ENCODE measurements around the gene TENT5C.
A peak's percentile ranks its signal among the peaks of the same experiment; 100 is the strongest.

The TENT5C gene

GRCh38 chr1:117594261-117594990 is 11.4 kb upstream of the TENT5C start:
- no peak for FAIRE-seq

DNA sequence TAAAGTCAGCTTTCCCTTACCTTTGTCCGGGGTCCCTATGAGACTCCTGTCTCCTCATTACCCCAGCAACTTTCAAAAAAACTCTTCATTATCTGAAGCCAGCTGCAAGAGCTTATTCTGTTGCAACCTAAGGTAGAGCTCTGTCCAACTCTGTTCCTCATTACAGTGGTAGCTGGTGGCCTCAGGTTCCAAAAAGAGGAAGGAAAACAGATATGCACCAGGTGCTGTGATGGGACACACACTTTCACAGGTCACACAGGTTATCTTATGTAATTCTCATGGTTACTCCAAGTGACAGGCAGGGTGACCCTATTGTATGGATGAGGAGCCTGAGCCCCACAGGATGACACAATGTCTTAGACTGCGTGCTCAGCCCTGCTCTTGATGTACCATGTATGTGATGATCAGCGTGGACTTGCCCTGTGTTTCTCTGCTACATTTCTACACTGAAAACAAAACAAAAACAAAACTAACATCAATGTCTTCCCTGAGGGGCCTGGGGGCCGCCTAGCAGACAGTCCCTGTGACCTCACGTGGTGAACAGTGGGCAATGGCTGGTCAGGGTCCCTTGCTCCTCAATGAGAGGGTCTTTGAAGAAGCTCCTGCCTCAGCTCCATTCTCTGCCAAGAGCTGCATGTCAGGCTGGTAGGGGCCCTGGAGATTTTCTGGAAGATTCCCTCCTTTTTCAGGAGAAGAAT is 9.7 kb upstream of the TENT5C start:
- no peak for FAIRE-seq

GRCh38 chr1:117598489-117598888 is 7.4 kb upstream of the TENT5C start:
- no peak for FAIRE-seq

DNA sequence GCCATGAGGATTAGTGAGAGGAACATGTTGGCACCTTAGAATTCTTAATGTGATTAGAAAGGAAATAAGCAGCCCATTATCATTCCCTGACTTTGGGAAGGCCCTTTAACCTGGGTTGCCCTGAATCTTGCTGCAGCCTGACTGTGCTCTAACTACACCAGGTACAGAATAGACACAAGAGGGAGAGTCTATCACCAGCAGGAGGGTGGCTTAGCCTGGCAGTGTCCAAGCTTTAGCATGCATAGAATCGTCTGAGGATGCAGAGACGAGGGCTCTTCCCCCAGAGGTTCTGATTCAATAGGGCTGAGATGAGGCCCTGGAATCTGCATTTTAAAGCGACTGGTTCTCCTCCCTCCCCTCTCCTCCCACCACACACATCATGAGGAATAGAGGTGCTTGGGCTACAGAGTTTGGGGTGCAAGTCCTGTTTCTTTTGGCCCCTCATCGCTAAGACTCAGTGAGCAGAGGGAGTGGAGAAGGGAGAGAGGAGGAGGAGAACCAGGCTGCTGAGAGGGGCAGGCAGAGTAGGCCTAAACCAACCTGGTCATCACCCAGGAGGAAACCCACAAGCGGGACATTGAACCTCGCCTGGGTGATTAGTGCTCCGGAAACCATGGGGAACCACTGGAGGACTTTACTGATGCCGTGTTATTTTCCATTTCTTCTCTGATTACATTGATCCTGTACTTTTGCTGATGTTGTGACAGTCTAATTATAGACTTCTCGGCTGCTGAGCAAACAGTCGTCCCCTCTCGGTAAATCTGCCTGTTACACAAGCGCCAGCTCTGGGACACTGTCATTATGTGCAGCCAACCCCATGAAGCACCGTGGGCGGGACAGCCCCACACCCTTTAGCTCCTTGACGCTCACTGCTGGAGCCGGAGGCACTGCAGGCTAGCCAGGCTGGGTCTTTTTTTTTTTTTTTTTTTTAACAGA is 6.3 kb upstream of the TENT5C start:
- FAIRE-seq: peak; percentile 56

DNA sequence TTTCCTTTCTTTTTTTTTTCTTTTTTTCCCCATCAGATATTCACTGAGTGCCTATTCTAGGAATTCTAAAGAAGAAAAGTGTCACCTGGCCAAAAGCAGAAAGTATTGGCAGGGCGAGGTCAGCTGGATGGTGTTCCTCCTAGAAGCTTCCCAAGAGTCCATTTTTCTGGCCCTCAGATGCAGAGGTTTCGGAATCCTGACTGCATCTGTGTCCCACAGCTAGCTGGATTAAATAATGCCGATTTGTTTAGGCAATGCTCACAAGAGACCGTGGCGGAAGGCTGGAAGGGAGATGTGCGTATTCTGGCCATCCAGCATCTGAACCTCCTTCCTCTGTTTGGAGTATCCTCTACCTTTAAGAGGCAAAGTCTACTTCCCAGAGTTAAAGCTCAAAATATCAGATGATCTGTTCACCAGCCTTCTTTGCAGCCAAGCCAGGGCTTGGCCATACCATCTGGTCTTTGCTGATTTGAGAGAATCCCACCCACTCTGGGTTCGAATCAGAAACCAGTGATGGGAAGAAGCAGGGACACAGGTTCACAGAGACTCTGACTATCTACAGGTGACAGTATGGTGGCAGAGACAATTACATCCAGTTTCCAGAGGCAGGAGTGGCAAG is 5.4 kb upstream of the TENT5C start:
- FAIRE-seq: no peak

DNA sequence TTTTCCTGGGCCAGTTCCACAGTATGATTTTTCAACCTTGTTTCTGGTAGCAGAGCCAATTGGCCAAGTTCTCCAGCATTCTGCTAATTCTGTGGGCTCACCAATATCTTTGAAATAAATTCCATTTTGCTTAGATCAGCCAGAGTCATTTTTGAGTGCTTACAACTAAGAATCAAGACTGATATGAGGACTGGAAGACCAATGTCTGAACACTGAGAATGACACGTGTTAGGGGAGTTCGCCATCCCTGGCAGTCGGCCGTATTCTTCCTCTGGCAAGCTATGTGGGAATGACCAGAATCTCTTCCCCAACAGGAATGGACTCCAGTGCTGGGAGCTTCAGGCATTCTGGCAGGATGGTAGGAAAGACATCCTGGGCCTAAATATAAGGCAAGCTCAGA is 4.9 kb upstream of the TENT5C start:
- FAIRE-seq: no peak

GRCh38 chr1:117602862-117603261 is 3.0 kb upstream of the TENT5C start:
- no peak for FAIRE-seq

DNA sequence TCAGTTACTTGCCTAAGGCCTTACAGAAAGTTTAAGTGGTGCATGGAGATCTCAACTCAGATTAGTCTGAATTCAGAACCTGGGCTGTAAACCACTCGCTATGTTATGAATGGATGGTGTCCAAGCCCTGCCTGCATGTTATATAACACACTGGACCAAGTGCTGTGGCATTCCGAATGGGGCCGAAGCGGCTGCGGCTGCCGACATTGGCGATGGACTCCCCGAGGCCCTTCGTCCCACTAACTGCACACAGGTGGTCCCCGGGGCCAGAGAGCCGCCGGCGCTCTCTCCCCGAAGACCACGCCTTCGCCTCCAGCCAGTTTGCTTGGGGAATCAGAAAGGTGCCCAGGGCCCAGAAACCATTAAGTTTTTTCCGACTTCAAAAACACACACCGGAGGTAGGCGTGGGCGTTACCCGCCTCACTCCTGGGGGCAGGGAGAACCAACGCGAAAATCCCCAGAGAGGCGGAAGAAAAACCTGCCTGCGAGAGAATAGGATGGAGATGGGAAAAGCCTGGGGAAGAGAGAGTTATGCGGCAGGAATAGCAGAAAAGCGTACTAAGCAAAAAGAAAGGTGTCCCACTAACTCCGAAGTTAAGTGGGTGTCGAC is 579 bp upstream of the TENT5C start:
- FAIRE-seq: no peak

- no peak for FAIRE-seq
Observed at GRCh38 chr1:117606649-117607430, 992 bp downstream of the TENT5C start.

DNA sequence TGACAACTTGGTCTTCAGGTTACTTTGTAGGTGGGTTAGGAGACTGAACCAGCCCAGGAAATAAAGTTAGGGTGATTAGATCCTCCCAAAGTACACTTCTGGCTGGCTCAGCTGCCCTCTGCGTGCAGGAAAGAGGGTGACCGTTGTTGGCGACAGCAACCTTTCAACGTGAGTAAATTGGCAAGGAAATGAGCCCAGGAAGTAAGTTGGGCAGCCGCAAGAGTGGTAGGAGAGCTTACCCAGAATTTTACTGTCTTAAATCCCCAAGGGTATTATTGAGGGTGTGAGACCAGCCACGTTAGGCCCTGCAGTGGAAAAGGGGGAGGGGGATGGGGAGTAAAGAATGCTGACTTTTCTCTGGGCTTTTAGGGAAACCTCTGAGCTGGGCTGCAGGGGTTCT is 1.6 kb downstream of the TENT5C start:
- no peak for FAIRE-seq

DNA sequence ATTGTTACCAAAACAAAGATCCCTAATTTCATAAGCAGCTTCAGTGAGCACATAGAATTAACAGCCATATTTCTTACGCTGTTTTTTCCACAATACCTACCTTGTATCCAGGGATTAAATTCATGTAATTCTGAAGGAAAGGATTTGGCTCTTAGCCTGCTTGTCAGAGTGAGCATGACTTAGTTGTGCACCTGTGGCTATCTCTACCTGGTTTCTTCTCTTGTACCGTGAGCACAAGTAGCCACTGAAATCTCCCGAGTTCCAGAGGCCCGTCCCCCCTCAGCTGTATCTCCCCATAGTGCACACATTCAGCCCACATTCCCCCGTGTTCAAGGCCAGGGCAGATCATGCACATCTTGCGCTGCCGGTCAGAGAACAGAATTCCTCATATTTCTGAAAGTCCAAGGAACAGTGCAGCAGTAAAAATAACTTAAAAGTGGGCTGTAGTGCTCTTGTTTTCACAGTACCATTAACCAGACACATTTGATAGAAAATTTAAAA is 2.3 kb downstream of the TENT5C start:
- FAIRE-seq: no peak

GRCh38 chr1:117608758-117609157 is 2.9 kb downstream of the TENT5C start:
- FAIRE-seq: no peak

GRCh38 chr1:117609471-117609911 is 3.6 kb downstream of the TENT5C start:
- FAIRE-seq: no peak

DNA sequence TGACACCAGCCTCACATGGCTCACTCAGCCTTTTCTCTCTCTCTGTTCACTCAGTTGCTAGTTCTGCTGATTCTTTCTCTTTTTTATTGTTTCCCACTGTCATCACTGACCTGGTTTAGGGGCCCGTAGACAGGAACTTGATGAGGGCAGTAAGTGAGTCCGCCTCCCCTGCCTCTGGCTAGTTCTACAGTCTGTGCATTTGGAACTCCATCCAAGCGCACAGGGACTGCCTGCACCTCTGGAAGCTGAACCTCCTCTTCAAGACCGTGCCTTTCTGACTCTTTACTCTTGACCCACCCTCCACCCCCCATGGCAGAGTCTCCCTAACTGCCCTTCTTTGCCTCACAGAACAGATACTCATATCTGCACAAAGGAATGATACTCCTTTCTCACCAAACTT is 4.2 kb downstream of the TENT5C start:
- FAIRE-seq: no peak

- FAIRE-seq: no peak
Observed at GRCh38 chr1:117611121-117611601, 5.3 kb downstream of the TENT5C start.

GRCh38 chr1:117611894-117612483 is 6.1 kb downstream of the TENT5C start:
- FAIRE-seq: no peak

DNA sequence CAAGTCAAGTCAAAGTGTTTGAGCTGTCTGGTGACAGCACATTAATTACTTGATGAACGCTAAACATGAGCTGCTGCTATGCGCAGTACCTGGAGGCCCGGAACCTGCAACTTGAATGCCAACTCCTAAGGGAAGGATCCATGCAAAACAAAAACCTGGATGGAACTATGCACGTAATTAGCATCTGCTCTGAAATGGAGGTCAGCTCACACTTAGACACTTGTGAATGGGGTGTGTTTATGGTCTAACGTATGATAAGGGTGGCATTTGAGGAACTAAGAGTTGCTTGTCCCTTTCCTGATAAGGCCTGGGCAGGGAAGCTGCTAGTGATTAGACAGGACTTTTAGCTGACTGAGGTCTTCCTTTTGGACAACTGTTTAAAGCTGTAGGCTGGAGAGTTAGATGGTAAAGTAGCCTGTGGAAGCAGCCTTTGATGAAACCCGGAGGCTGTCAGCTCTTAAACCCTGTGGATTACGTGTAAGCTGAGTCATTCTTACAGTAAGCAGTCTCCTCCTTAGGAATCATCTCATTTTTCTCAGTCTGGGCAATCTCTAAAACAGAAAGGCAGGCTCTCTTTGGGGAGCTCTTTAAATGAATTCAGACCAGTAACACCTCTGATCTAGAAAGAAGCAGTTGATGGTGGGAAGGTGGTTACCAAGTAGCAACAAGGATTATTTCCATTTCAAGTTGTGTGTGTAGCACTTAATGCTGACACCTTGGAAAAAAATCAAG is 6.8 kb downstream of the TENT5C start:
- peak; percentile 78 for FAIRE-seq

DNA sequence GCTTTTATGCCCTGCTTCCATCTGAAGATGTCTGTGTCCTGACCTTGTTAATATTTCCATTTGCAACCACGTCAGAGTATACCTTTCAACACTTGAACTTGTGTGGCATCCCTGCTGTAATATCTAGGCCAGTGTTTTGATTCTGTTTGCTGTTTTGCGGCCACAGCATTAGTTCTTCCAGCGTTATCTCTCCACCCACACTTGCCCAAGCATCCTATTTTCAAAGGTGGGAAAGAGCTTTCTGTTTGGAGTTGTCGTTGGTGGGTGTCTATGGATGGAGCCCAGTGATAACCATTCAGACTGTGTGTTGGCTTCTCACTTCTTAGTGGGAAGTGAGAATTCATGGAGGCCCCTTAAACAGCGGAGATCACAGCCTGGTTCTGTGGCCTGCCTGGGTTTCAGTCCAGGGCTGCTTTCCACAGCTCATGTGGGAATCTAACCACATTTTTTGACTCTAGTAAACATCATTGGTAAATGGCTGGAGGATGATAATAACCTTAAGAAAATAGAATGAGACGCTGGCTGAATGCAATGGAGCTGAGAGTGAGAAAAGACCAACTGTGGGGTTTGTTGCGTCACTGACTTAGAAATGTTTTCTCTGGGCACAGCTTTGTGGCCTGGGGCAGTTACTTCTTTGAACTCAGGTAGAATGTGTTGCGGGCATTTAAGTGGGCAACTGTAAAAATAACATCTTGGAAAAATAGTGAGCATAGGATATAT is 7.6 kb downstream of the TENT5C start:
- no peak for FAIRE-seq

DNA sequence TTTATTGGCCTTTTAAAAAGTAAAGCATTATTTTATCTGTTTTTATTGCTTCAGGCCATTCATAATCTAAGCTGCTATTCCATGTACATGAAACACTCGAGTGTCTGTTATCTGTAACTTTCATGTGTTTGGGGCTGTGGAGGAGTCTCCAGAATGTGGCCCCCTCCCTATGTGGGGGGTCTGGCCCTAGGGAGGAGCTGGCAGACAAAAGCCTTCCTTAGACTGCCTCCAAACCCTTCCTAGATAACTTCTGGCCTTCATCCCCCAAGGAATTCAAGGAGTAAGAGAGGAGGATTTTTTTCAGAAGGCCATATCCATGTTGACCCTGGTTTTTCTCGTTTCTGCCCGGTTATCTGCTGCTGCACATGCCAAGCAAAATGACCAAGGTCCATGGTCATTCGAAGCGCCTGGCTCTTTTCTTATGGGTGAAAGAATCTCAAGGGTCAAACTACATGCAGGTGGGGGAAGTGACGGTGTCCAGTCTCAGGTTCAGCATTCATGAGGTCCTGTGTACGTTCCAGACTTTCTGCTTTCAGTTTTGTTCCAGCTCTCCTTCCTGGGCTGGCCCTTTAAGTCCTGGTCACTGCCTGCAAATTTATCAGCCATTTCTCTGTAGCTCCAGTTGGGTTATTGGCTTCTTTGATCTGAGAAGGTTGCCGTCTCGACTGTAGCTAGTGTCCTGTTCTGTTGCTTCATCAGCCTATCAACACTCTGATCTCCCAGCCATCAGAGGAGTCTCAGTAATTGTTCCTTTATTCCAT is 8.3 kb downstream of the TENT5C start:
- FAIRE-seq: no peak

Data from islet of Langerhans (tissue), 1 donor.